NCI-H2227 treated with DMSO at 0.1 percent for 48 hours (cell line): Measurements from ENCODE around the gene SLC12A6.
"Not testable (repeated sequence)": the region's sequence is repeated elsewhere in the genome, so short reads cannot be mapped to it uniquely, and the experiment has no call there.

Source experiments
- DNase-seq: peaks from one replicate; lab custom pipeline; 2025; lab: John Stamatoyannopoulos, UW

Gene SLC12A6

DNA sequence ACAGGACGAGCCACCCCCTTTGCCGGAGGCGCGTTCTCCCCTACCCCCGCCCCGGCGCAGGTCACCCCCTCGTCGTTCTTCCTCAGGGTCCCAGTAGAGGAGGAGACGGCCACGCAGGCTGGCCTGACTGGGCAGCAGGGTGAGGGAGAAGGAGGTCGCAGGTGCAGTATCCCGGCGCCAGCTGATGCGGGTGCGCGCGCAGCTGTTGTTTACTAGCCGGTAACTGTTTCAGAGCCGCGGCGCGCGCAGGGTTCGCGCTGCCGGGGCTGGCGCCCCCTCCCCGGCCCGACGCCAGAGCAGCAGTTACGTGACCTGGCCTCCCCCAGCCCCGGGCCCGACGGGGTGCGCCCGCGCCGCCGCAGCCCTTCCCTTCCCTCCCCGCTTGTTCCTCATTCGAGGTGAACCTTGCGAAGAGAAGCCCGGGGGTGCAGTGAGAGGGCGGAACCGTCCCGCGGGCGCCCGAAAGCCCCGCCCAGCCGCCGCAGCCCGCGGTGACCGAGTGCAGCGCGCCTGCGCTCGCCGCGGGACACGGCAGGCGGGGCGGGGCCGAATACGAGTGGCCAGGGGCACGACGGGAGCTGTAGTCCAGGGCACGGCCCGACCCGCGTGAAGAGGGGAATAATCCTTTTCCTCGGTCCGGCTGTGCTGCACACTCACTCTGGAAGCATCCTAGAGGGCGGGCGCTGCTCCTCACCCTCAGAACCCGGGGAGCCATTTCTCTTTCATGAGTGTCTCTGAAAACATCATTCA, at the start of gene SLC12A6:
Gene SLC12A6, minus strand, starts transcription at position 225 of the 750 bp plus-strand sequence. CDS start 1,101 bp downstream, outside the sequence.
- DNase-seq: peak; percentile 78

DNA sequence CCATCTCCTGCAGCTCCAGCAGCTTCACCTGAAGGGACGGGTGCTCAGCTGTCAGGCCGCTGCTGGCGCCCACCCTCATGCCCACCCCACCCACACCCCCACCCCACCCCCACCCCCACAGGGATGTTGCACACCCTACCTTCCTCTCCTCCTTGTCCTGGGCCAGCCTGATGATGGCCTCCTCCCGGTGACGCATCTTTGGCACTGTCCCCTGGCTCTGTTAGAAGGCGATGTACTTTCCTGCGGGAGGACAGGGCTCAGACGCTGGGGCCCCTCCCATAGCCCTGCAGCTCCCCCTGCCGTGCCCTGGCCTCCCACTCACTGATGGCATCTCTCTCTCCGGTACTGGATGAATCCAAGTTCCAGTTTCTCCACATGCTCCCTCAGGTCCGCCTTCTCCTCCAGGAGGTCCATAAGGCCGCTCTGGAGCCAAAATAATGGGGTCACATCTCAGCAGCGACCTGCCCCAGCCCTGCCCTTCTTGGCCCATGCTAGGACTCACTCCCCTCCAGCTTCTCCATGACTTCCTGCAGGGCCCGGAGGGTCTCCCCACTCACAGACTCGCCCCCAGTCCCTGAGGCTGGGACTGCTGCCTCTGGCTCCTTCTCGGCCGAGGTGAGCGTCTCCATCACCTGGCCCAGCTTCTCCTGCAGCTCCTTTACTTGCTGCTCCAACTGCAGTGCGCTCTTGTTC, 44.4 kb upstream of the SLC12A6 start:
- DNase-seq: not testable (repeated sequence)

DNA sequence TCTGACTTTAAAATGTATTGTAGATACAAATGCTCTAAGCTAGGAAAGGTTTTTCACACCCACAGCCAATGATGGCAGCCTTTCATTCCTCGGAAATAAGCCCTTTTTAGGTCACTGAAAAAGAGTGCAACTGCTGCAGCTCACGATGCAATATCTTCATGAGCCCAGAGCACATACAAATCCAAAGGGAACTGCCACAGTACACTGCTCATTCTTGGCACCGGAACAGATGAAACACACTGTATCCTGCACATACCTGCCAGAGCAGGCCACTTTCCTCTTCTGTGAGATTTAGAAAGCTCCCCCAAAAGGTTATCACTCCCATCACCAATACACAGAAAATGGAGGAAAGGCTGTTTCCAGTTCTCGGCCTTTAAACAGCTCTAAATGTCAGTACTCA, 42.9 kb upstream of the SLC12A6 start:
- not testable (repeated sequence) for DNase-seq

DNA sequence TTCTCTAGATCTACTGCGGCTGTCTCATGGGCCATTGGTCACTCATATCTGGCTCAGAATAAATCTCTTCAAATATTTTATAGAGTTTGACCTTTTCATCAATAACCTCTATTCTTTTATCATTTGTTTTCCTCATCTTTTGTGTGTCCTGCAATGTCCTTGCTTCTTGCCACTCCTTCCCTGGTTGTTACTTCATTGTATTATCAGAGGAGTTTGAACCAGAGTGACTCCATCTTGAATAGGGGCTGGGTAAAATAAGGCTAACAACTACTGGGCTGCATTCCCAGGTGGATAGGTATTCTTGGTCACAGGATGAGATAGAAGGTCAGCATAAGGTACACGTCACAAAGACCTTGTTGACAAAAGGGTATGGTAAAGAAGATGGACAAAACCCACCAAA, 39.3 kb upstream of the SLC12A6 start:
- DNase-seq: no peak

DNA sequence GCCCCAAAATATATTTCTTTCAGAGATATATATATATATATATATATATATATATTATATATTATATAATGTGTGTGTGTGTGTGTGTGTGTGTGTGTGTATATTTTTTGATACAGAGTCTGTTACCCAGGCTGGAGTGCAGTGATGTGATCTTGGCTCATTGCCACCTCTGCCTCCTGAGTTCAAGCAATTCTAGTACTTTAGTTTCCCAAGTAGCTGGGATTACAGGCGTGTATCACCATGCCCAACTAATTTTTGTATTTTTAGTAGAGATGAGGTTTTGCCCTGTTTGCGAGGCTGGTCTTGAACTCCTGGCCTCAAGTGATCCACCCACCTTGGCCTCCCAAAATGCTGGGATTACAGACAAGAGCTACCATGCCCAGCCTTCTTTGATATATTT, 38.0 kb upstream of the SLC12A6 start:
- DNase-seq: not testable (repeated sequence)

DNA sequence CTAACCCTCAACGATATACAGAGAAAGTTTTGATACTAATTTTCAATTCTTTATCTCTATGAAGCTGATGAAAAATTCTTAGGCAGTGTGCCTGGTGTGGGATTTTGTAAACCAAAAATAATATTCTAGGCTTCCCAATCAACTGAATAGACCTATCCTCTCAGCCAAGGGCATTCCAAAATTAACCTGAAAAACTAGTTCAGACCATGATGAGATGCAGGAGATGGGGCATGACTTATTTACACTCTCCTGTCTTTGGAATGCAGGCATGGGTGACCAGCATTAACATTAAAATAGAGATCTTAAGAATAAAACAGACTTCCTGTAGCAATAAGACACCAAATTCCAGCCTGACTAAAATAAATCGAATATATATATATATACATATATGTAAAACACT, 37.2 kb upstream of the SLC12A6 start:
- DNase-seq: no peak

DNA sequence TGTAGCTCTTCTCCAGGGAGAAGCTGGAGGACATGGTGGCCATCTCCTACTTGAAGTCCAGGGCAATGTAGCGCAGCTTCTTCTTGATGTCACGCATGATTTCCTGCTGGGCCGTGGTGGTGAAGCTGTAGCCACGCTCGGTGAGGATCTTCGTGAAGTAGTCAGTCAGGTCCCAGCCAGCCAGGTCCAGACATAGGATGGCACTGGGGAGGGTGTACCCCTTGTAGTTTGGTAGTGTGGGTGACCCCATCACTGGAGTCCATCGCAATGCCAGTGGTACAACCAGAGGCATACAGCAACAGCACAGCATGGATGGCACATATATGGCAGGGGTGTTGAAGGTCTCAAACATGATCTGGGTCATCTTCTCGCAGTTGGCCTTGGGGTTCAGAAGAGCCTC, 36.4 kb upstream of the SLC12A6 start:
- DNase-seq: no peak

DNA sequence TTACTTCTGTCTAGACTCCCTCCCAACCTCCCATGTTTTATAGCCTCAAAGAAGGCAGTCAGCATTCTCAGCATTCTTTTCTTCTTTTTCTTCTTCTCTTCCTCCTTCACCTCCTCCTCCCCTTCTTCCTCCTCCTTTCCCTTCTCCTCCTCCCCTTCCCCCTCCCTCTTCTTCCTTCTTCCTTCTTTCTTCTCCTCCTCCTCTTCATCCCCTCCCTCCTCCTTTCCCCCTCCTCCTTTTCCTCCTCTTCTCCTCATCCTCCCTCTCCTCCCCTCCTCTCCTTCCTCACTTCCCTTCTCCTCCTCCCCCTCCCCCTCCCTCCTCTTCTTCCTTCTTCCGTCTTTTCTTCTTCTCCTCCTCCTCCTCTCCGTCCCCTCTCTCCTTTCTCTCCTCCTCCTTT, 33.1 kb upstream of the SLC12A6 start:
- DNase-seq: no peak

DNA sequence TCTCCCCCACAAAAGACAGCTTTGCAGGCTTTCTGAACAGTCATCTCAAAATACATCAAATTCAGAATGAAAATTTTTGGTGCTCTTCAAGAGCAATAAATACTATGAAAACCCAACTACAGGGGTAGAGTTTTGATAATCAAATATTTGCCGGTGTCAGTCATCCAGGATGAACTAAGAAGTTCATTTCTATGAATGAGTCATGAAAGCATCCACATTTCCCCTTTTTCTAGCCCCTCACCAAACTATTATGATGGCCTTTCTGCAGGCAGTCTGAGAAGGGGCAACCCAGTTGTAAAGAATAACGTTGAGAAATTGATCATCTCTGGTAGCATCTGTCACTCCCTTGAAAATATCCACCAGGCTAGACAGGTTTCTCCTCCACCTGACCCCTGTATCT, 32.5 kb upstream of the SLC12A6 start:
- no peak for DNase-seq

DNA sequence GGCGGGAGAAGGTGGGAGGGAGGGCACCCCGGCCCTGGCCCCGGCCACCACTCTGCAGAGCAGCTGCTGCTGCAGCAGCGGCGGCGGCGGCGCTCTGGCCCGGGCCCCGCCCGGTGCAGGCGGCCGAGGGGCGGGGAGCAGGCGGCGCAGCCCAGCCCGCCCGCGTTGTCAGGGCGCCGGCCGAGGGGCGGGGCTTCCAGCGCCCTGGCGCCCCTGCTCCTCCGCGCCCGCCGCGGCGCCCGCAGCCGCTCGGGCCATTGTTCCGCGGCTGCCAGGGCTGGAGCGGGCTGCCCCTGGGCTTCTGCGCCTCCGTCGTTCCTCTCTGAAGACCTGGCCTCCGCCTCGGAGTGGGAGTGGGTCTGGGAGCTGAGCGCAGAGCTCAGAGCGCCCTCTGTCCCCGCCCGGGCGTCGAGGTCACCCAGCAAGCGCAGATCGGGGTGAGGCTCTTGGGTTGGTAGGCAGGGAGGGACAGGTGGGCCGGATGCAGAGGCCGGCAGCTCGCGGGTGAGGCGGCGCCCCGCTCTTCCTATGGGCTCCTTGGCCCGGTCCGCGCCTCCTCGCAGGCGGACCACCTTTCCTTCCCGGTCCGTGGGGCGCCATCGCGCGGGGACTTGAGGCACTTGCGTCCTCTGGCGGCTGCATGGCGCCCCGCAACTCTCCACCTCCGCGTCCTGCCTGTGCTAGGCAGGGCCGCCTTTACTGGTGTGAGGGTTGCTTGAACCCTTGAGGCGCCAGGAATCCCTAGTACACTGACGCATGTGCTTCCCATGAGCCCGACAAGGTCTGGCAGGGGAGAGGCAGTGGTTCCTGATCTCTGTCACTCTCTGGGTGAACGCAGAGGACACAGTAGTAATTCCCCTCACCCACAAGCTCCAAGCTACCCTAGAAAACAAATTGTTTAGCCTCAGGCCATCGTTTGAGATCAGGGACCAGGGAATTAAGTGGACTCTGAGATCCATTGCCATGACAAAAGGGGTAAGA, 29.8 kb upstream of the SLC12A6 start, which contains the start of gene LPCAT4:
Gene LPCAT4, minus strand, starts transcription at position 96 of the 981 bp plus-strand sequence. CDS start 96 bp downstream, outside the sequence.
- peak; percentile 71 for DNase-seq

DNA sequence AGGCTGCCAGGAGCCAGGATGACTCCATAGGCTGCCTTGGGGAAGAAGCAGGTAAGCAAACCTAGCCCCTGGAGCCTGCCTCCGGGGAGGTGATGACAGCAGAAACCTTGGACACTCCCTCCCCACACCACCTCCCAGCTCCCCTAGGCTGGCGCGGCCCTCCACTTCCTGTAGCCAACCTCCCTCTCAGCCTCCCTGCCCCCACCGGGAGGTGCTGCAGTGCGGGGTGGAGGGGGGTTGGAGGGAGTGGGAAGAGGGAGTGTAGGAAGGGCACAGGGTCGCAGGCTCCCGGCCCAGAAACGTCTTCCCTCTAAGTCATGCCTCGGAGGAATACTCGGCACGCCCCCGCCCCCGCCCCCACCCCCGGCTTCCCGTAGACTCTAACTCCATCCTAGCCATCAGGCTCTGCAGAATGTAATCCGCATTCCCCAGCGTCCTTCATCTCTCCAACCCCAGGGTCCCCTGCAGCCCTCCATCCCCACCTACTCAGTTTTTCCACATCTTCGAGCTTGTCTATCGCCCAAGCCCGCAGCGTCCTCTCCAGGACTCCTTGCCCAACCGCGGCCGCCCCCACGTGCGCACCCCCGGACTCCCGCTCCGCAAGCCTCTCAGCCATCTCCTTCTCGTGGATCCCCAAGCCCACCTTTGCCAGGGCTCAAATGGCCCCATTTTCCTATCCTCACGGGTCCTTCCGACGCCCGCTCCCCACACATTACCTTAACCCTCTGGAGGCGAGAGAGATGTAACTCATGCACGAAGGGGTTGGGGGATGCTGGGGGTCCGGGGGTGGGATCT, 28.9 kb upstream of the SLC12A6 start:
- DNase-seq: peak; percentile 46

DNA sequence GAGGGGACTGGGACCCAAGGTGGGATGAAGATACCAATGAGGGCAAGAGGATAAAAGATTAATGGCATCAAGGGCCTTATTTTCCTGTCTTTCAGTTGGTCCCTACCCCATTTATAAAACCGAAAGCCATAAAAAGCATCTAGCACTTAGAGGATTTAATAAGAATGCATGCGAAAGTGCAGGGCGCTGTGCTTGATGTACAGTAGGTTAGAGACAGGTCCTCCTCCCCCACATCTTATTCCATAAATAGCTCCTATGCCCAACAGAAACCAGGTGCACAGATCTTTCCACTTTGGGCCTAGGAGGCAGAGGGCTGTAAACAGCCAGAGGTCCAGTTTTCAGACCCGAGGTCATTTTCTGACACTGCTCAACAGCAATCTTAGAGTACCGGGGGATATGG, 28.3 kb upstream of the SLC12A6 start:
- DNase-seq: no peak

DNA sequence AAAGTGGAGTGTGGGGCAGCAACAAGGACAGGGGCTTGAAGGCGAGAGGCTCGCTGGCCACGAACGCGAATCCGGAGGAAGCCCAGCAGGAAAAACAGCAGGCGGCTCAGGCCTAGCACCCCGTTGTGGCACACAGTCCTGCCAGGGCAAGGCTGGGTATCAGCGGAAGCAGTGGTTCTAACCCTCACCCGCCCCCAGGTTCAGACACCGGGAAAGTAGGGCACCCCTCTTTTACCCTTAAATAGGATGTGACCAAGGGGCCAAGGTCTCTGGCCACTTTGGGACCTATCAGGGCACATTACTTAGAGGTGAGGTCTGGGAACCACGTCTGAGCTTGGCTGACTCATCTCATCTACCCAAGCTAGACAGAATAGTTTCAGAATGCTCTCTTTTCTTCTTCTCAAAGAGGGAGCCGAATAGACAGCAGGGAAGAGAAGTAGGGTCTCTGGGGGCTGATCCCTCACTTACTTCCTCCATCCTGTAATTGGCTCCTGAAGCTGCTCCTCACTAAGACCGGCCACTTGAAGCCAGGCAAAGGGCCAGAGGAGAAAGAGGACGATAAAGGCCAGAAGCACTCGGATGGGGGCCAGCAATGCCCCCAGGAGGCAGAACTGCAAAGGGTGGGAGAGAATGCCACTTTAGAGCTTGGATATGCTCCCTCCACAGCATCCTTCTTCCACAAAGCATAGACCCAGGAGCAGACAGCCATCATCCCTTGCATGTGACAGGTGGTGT, 27.7 kb upstream of the SLC12A6 start:
- DNase-seq: no peak

DNA sequence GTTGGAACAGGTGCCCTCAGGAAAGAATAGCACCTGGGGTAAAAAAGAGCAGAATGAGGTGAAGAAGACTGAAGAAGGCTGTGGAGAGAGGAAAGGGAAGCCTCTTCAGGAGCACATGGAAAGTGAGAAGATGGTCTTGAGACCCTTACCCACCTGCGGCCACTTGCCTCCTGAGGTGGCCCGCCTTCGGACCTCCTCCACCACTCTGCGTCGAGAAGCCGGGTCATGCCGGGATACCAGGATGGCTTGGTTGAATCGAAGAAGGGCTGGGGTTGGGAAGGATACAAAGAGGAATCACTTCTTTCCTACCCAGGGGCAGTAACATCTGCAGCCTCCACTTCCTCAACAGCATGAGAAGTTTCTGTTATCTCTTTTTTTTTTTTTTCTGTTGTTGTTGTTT, 26.5 kb upstream of the SLC12A6 start:
- DNase-seq: no peak

DNA sequence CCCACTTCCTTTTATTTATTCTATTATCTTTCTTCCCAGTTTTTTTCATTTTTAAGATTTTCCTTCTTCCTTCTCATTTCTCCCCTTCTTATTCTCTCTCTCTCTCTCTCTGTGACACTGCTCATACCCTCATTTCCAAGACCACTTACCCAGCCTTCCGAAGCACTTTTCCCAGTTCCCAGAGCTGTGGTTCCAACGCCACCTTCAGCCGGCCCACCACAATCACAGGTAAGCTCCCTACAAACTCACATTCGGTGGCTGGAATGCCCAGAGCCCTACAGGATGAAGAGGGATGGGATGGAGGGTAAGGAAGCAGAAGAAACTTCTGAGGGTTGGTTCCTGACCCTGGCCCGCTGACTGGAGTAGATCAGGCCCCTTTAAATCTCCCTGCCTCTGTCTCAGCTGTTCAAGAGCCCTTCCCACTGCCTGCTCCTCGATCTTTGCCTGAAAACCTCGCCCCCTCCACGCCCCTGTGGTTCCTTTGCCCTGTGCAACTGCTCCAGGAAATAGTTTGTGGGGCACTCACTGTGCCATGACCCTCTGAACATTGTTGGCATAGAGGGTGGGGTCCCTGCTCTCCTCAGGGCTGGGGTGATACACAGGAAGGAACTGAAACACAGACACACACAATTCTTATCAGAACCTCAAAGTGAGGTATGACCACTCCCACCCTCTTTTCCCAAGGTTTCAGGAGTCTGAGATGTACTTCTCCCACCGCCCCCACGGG, 24.6 kb upstream of the SLC12A6 start:
- DNase-seq: no peak

DNA sequence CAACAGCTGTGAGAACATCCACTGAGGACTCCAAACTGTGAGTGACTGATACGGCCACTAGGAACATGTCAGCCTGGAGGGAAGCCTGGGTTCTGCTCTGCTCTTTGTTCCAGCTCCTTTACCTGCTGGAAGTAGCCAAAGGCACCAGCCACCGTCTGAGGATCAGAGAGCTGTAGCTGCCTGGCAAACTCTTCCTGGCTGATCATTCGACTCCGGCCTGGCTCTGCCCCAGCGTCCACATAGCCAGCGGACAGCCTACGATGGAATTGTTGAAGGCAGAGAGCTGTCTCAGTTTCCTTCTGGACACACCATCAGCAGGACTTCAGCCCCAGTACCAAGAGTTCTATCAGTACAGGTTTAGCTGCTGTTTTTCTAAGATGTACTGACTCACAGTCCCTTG, 23.7 kb upstream of the SLC12A6 start:
- DNase-seq: no peak

DNA sequence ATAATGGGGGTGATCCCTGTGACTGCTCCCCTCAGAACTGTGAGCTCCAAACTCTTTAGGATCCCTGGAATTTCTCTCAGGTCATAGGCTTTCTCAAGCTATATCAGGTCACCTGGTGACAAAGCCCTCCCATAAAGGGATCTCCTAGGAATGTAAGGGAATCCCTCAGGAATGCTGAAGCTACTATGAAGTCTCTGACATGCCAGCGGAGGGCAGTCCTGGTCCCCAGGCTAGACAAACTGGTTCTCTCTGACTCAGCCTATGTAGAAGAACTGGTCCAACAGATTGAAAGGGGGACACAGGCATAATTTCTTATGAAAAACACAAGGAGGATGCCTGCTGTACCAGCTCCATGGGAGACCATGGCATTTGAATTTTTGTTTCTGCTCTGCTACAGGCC, 22.7 kb upstream of the SLC12A6 start:
- no peak for DNase-seq

DNA sequence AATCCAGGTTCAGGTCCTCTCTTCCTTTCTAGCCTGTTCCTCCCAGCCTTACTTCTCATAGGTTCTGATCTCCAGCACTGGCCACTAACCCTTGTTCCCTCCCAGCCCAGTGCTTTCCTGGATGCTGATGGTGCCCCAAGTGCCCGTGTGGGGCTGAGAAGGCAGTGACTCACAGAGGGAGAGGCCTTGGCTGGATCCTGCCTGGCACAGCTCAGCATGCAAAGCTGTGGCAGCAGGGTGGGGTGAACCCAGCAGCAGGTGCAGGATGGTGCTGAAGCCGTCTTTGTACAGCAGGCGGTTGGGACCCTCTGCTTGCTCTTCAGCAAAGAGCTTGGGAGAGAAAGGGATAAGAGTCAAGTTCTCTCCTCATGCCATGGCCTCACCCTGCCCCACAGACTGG, 21.8 kb upstream of the SLC12A6 start:
- no peak for DNase-seq

DNA sequence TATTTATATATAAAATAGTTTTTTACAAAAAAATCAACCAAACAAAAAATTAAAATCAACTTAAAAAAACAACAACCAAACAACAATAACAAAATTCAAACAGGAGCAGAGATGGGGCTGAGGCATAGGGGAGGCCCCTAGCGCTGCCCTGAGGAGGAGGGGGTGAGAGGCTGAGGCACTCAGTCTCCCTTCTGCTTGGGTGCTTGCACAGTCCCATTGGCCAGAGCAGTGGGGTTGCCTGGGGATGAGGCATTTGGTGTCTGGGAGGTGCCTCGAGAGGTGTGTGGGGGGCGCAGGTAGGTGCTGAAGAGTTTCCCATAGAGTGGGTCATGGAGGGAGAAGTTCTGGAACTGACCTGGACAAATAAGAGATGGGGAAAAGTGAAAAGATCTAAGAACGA, 21.4 kb upstream of the SLC12A6 start:
- no peak for DNase-seq

DNA sequence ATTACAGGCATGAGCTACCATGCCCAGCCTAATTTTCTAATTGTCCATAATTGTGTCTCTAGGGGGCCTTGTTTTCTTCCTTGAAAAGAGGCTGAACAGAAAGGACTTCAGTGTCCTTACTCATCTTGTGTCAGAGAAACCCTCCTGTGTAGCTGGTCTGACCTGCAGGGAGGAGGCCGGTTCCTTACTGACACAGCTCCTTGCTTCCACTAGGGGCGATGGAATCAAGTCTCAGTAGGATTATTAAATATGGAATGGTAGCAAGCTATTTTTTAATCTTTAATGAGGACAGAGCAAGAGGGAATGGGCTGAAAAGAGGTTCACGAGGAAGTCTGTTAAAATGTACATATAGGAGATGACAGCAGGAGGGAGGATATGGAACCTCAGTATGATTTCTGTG, 20.8 kb upstream of the SLC12A6 start:
- no peak for DNase-seq
